Transverse colon (tissue), 4 donors: ENCODE data around the gene TBL1X. TPM values are rescaled to one million over a fixed set of nuclear protein-coding genes. Genes with fewer than 3 reads are reported as not detected.

Experiments
- DNase-seq: peaks from one replicate; pipeline ENCODE4 v3.0.0-alpha.2; 2019
- H3K27ac ChIP-seq, 4 donors: fragments of 200-600 bp; sonication (generic); 2 replicates each; pipeline ENCODE4 v1.5.1; 2016 to 2018; ENCODE audit warnings: inconsistent platforms in 4 of 4
- H3K27me3 ChIP-seq: fragments of 200-600 bp; sonication (generic); 2 replicates; pipeline ENCODE4 v1.5.1; 2017; ENCODE audit warnings: inconsistent platforms
- H3K36me3 ChIP-seq, 4 donors: fragments of 200-600 bp; sonication (generic); 2 replicates each; pipeline ENCODE4 v1.5.1; 2017 to 2019; ENCODE audit warnings: inconsistent platforms in 4 of 4
- H3K4me1 ChIP-seq, 4 donors: fragments of 200-600 bp; sonication (generic); 2 replicates each; pipeline ENCODE4 v1.5.1; 2017 to 2020; ENCODE audit warnings: inconsistent platforms in 4 of 4
- H3K4me3 ChIP-seq, 4 donors: fragments of 200-600 bp; sonication (generic); 1 replicate in 1 of 4; 2 replicates in 3 of 4; pipeline versions ENCODE4 v1.5.1 to v1.6.1; 2017 to 2019; ENCODE audit warnings: inconsistent platforms in 4 of 4
- H3K9me3 ChIP-seq, 2 donors: fragments of 200-600 bp; sonication (generic); 2 replicates each; pipeline ENCODE4 v1.5.1; 2017 to 2019; ENCODE audit warnings: inconsistent platforms in 2 of 2
- EP300 ChIP-seq: sonication (generic); formaldehyde crosslinking; IDR thresholded peaks from one replicate; pipeline ENCODE4 v1.6.1; 2017; ENCODE audit warnings: antibody characterized with exemption, low read depth
- POLR2A ChIP-seq: fragments of 450-650 bp; IDR thresholded peaks from one replicate; pipeline ENCODE4 v1.6.1; 2016; ENCODE audit warnings: antibody characterized with exemption, mild to moderate bottlenecking, moderate library complexity
- POLR2AphosphoS5 ChIP-seq, 3 donors: sonication (generic); formaldehyde crosslinking; IDR thresholded peaks; one replicate each; pipeline ENCODE4 v1.6.1; 2016; ENCODE audit warnings: antibody characterized with exemption in 3 of 3
- WGBS, 2 donors: methylation state at CpG; one replicate each; pipeline ENCODE4 v1.1.5; 2018; ENCODE audit warnings: low coverage in 1 of 2; 5-methylcytosine and 5-hydroxymethylcytosine counted together
- in situ Hi-C, 4 donors: fragments of 200-750 bp; cut with MboI; loops; one replicate each; pipeline versions ENCODE4 v1.15.0 to v1.15.1; 2017; ENCODE audit warnings: low sequenced_read_pairs in 3 of 4, low pct_ligation_motif_present in 1 of 4, low pct_unique_long_range_greater_than_20kb in 1 of 4
- intact Hi-C: fragments of 100-400 bp; cut with DNase I; formaldehyde crosslinking; loops from one replicate; pipeline ENCODE4 v1.15.1; 2023; ENCODE audit warnings: low total_unique reads
- total RNA-seq, 4 donors: library from RNA; depleted of rRNA; stranded (reverse); fragments of >200 nt; gene quantifications; one replicate each; pipeline ENCODE4 v1.1.0, GENCODE V29; 2016
- TF ChIP-seq, protein P1 (sequence below), 5 experiments: fragments of 200-600 bp in 3 of 5; fragments of 450-650 bp in 2 of 5; sonication (generic) in 3 of 5; IDR thresholded peaks; 1 replicate in 2 of 5; 2 replicates in 3 of 5; pipeline ENCODE4 v1.5.1; 2016 to 2017; ENCODE audit warnings: antibody characterized with exemption in 5 of 5, inconsistent platforms in 3 of 5, mild to moderate bottlenecking in 2 of 5, moderate library complexity in 1 of 5

TBL1X gene
- total RNA-seq, 4 donors from 2014 or later, result 3.4 to 16.8 (median 13.0) TPM

DNA sequence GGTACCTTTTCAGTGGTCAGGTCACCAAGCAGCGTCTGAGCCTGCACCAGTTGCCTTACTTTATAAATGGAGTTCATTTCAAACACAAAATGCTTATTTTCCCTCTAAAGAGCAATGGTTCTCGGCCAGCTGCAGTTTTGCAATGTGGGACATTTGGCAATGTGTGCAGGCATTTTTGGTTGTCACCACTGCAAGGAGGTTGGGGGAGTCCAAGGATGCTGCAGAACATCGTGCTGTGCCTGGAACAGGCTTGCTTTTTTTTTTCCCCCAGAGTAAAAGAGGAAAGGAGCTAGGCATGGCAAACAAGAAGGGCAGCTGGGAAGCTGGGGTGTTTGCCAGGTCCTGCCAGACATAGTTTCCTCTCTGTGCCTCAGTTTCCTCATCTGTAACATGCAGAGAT lies 185.2 kb downstream of the TBL1X start:
- TF ChIP-seq, protein P1, sequence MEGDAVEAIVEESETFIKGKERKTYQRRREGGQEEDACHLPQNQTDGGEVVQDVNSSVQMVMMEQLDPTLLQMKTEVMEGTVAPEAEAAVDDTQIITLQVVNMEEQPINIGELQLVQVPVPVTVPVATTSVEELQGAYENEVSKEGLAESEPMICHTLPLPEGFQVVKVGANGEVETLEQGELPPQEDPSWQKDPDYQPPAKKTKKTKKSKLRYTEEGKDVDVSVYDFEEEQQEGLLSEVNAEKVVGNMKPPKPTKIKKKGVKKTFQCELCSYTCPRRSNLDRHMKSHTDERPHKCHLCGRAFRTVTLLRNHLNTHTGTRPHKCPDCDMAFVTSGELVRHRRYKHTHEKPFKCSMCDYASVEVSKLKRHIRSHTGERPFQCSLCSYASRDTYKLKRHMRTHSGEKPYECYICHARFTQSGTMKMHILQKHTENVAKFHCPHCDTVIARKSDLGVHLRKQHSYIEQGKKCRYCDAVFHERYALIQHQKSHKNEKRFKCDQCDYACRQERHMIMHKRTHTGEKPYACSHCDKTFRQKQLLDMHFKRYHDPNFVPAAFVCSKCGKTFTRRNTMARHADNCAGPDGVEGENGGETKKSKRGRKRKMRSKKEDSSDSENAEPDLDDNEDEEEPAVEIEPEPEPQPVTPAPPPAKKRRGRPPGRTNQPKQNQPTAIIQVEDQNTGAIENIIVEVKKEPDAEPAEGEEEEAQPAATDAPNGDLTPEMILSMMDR (IDR thresholded peaks at IDR 0.05), result no peak
- no peak for TF ChIP-seq POLR2A
- no peak for TF ChIP-seq POLR2AphosphoS5 (IDR thresholded peaks at IDR 0.05)
- no peak for TF ChIP-seq EP300
- in situ Hi-C loops, result no loop called here
- H3K4me3 ChIP-seq, result no peak overlapping the region
- H3K27me3 ChIP-seq, result no peaks in the 10 kb centered on the region
- 54% methylated on average over 3 of the region's 3 CpGs; no CpG with 5 or more reads in 1 of the 2 donors for WGBS, 2 donors
- H3K9me3 ChIP-seq, result no peaks in the 10 kb centered on the region
- H3K27ac ChIP-seq, result no peak overlapping the region
- no peaks in the 10 kb centered on the region for H3K36me3 ChIP-seq
- DNase-seq, result no peak
- H3K4me1 ChIP-seq, result peaks cover 0 to 10% (median 3%) of the 10 kb centered on the region in 4 donors
- intact Hi-C loops, result no loop called here

DNA sequence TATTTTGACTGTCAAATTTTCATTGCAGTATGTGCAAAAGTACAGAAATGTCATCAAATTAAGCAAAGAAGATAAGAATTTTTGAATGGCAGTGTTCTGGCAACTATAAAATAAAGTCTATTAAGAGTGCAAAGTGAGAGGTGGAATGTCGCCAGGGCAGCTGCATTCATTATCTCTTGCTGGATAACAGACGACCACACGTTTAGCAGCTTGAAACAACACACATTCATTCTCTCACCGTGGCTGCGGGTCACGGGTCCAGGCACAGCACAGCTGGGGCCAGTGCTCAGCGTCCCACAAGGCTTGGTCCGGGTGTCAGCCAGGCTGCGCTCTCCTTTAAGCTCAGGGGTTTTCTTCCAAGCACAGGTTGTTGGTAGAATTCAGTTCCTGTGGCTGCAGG lies 186.9 kb downstream of the TBL1X start:
- Histone ChIP-seq H3K27me3 (no peaks in the 10 kb centered on the region), H3K27ac (no peak overlapping the region), H3K4me1 (peaks cover 0 to 12% (median 3%) of the 10 kb centered on the region in 4 donors), H3K4me3 (no peak overlapping the region), H3K36me3 (no peaks in the 10 kb centered on the region), H3K9me3 (no peaks in the 10 kb centered on the region)
- no peak for DNase-seq
- no peak for TF ChIP-seq POLR2AphosphoS5 (IDR thresholded peaks at IDR 0.05)
- TF ChIP-seq, protein P1 (IDR thresholded peaks at IDR 0.05), result no peak
- no peak for TF ChIP-seq EP300
- TF ChIP-seq POLR2A, result no peak
- WGBS, 2 donors, result 60% methylated on average over 9 of the region's 9 CpGs; no CpG with 5 or more reads in 1 of the 2 donors
- intact Hi-C loops, result no loop called here
- in situ Hi-C loops, result no loop called here

DNA sequence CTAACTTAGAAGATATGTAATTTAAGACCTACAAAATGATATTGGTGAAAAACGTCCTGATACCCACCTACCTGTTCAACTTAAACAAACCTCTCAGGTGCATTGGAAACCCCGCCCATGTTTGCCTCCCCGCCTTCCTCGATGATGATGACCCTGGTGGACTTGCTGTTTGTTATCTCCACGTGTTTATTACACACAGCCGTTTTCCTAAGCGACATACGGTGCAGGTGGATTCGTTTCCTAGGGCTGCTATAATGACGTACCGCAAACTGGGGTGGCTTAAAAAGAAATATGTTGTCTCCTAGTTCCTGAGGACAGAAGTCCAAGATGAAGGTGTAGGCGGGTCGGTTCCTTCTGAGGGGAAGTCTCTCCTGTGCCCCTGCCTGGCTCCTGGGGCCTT lies 190.1 kb downstream of the TBL1X start:
- Histone ChIP-seq H3K4me3 (no peak overlapping the region), H3K27me3 (no peaks in the 10 kb centered on the region), H3K27ac (no peak overlapping the region), H3K9me3 (no peaks in the 10 kb centered on the region), H3K4me1 (peaks cover 0 to 2% (median 0%) of the 10 kb centered on the region in 4 donors), H3K36me3 (no peaks in the 10 kb centered on the region)
- TF ChIP-seq, protein P1 (IDR thresholded peaks at IDR 0.05), result no peak
- TF ChIP-seq POLR2A (no peak), EP300 (no peak), POLR2AphosphoS5 (IDR thresholded peaks at IDR 0.05) (no peak)
- DNase-seq, result no peak
- intact Hi-C loops, result no loop called here
- WGBS, 2 donors, result 60 to 84% methylated on average over 3 to 13 of the region's 13 CpGs
- in situ Hi-C loops, result no loop called here

DNA sequence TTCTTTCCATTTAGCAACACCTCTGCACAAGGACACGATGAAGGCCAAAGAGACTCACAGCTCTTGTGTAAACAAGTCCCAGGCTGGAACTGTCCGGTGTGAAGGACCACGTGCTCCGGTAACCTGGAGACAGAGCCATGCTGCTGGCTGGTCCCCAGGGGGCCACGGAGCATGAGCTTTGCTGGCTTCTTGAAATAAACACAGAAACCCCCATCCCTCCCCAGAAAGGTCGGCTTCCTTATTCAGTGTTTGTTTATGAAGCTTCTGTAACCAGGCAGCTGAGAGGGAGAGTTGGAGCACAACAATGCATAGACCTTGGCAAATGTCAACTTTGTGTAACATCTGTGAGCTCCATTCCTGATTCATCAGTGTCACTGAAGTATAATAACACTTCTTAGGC lies 191.4 kb downstream of the TBL1X start:
- peaks cover 0 to 2% (median 0%) of the 10 kb centered on the region in 4 donors for H3K4me1 ChIP-seq
- no peak for DNase-seq
- 53% methylated on average over 6 of the region's 6 CpGs; no CpG with 5 or more reads in 1 of the 2 donors for WGBS, 2 donors
- no peaks in the 10 kb centered on the region for H3K27me3 ChIP-seq
- intact Hi-C loops (no loop called here), in situ Hi-C loops (no loop called here)
- TF ChIP-seq POLR2A (no peak), POLR2AphosphoS5 (IDR thresholded peaks at IDR 0.05) (no peak), EP300 (no peak)
- TF ChIP-seq, protein P1 (IDR thresholded peaks at IDR 0.05), result no peak
- H3K9me3 ChIP-seq, result no peaks in the 10 kb centered on the region
- H3K27ac ChIP-seq, result no peak overlapping the region
- H3K4me3 ChIP-seq, result no peak overlapping the region
- H3K36me3 ChIP-seq, result no peaks in the 10 kb centered on the region
